Fibroblast of skin of right quadriceps (primary cell): ENCODE measurements around the gene ATP8B2.

Experiments used
- DNase-seq: peaks from one replicate; pipeline ENCODE4 v3.0.0-alpha.2; 2013

Gene ATP8B2

DNA sequence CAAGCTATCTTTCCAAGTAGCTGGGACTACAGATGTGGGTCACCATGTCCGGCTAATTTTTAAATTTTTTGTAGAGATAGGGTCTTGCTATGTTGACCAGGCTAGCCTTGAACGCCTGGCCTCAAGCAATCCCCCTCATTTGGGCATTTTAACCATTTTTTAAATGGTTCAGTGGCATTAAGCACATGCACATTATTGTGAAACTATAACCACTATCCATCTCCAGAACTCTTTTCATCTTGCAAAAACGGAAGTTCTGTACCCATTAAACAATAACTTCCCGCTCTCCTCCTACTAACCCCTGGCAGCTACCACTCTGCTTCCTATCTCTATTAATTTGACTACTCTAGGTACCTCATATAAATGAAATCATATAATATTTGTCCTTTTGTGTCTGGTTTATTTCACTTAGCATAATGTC, 75.1 kb downstream of the ATP8B2 start:
- no peak for DNase-seq
